Measurements from ENCODE around the gene TOM1L2. TPM values are rescaled to one million over a fixed set of nuclear protein-coding genes. Genes with fewer than 3 reads are reported as not detected.

Gene TOM1L2
- total RNA-seq, 4 donors from 2014 or later, result 55.7 to 97.1 (median 73.3) TPM

DNA sequence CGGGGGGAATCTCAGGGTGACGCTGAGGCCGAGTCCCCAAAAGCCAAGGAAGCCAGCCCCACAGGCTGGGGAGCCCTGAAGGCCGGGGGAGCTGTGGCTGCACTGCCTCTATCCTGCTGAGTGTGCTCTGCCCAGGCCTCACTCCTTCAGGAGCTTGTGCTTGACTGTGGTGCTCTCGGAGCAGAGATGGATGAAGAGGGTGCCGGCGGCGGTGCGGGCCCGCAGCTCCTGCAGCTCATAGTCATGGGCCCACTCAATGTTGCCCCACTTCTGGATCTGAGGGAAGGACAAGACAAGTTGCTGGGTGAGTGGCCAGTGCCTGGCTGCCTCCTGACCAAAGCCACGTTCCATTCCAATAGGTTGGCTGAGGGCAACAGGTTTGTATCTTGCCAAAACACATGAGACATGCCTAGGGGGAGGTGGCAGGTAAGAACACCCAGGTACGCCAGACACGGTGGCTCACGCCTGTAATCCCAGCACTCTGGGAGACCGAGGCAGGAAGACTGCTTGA is 46.3 kb upstream of the TOM1L2 start:
- Histone ChIP-seq H3K9me3 (no peaks in the 10 kb centered on the region), H3K4me1 (peaks cover 7 to 24% of the 10 kb centered on the region in 2 donors), H3K27ac (peak overlapping the region in 1 of 4 donors; percentile 83), H3K36me3 (peaks cover 0 to 2% of the 10 kb centered on the region in 2 donors), H3K27me3 (no peaks in the 10 kb centered on the region), H3K4me3 (no peak overlapping the region)
- intact Hi-C loops (cut with DNase I; ENCODE audit: low total_unique reads) (no loop called here), in situ Hi-C loops (cut with MboI; ENCODE audit: low sequenced_read_pairs in 4 of 4) (no loop called here)
- no peak for DNase-seq
- no peak for TF ChIP-seq POLR2A (IDR thresholded peaks at IDR 0.05)
- TF ChIP-seq, protein P1, sequence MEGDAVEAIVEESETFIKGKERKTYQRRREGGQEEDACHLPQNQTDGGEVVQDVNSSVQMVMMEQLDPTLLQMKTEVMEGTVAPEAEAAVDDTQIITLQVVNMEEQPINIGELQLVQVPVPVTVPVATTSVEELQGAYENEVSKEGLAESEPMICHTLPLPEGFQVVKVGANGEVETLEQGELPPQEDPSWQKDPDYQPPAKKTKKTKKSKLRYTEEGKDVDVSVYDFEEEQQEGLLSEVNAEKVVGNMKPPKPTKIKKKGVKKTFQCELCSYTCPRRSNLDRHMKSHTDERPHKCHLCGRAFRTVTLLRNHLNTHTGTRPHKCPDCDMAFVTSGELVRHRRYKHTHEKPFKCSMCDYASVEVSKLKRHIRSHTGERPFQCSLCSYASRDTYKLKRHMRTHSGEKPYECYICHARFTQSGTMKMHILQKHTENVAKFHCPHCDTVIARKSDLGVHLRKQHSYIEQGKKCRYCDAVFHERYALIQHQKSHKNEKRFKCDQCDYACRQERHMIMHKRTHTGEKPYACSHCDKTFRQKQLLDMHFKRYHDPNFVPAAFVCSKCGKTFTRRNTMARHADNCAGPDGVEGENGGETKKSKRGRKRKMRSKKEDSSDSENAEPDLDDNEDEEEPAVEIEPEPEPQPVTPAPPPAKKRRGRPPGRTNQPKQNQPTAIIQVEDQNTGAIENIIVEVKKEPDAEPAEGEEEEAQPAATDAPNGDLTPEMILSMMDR (IDR thresholded peaks at IDR 0.05 in 4 of 5, conservative IDR thresholded peaks at IDR 0.05 in 1 of 5), result no peak
- no peak for ATAC-seq

DNA sequence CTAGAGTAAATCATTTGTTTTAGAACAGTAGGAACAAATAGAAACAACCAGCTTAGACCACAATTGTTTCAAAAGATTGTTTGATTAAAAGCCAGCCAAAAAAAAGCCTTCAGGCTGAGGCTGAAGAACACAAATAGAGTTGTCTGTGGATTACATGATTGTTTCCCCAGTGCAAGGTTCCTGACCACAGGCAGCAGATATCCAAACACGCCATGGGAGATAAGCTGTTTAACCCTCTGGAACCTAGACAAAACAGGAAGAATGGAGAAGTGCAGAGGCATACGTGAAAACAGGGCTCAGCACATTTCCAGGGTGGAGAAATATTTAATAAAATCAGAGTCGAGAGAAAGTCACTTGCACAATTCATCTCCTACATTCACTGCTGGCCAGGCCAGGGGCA is 45.8 kb upstream of the TOM1L2 start:
- Histone ChIP-seq H3K4me3 (no peak overlapping the region), H3K9me3 (no peaks in the 10 kb centered on the region), H3K27me3 (no peaks in the 10 kb centered on the region), H3K4me1 (peaks cover 7 to 24% of the 10 kb centered on the region in 2 donors), H3K36me3 (peaks cover 0 to 2% of the 10 kb centered on the region in 2 donors), H3K27ac (peak overlapping the region in 2 of 4 donors; percentile 67 to 83)
- no peak for TF ChIP-seq POLR2A (IDR thresholded peaks at IDR 0.05)
- TF ChIP-seq, protein P1 (IDR thresholded peaks at IDR 0.05 in 4 of 5, conservative IDR thresholded peaks at IDR 0.05 in 1 of 5), result no peak
- DNase-seq, result no peak
- ATAC-seq, result no peak
- intact Hi-C loops (cut with DNase I; ENCODE audit: low total_unique reads) (no loop called here), in situ Hi-C loops (cut with MboI; ENCODE audit: low sequenced_read_pairs in 4 of 4) (no loop called here)

DNA sequence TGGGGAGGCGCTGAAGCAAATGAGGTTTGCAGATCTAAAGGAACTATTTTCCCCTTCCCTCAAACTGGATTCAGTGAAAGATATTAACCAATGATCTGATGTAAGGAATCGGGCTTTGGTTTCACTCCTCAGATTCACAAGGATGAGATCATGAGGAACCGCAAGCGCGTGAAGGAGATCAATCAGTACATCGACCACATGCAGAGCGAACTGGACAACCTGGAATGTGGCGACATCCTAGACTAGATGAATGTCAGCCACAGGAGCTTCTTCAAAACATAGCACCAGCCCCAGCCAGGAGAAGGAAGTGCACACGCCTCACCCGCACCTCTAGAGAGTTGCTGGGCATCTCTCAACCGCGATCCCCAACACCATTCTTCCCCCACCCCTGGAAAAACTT is 44.2 kb upstream of the TOM1L2 start:
- H3K36me3 ChIP-seq, result peaks cover 0 to 7% of the 10 kb centered on the region in 2 donors
- no peaks in the 10 kb centered on the region for H3K27me3 ChIP-seq
- H3K9me3 ChIP-seq, result no peaks in the 10 kb centered on the region
- no peak overlapping the region for H3K27ac ChIP-seq
- TF ChIP-seq, protein P1 (IDR thresholded peaks at IDR 0.05 in 4 of 5, conservative IDR thresholded peaks at IDR 0.05 in 1 of 5), result no peak
- TF ChIP-seq POLR2A (IDR thresholded peaks at IDR 0.05), result no peak
- intact Hi-C loops (cut with DNase I; ENCODE audit: low total_unique reads), result no loop called here
- ATAC-seq, result no peak
- no peak overlapping the region for H3K4me3 ChIP-seq
- in situ Hi-C loops (cut with MboI; ENCODE audit: low sequenced_read_pairs in 4 of 4), result no loop called here
- DNase-seq, result no peak
- H3K4me1 ChIP-seq, result peaks cover 7 to 18% of the 10 kb centered on the region in 2 donors

DNA sequence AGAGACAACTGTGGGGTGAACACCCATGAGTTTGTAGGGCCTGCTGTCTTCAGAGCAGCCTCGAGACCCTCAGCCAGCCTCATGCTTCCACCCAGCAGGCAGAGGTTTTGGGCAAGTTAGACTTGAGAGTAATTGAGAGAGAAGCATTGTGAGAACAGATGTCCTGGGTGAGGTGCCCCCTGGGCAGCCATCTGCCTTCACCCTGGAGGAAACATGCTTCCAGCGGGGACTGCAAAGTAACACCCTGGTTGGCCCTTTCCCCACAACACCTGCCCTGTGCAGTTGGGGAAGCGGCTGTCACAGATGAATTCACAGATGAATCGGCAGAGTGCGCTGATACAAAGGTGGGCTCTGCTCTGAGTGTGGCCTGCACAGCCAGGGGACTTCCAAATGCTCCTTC is 43.4 kb upstream of the TOM1L2 start:
- Histone ChIP-seq H3K27me3 (no peaks in the 10 kb centered on the region), H3K4me1 (peaks cover 7 to 12% of the 10 kb centered on the region in 2 donors), H3K4me3 (no peak overlapping the region), H3K36me3 (peaks cover 0 to 6% of the 10 kb centered on the region in 2 donors), H3K27ac (no peak overlapping the region), H3K9me3 (no peaks in the 10 kb centered on the region)
- DNase-seq (no peak), ATAC-seq (no peak)
- intact Hi-C loops (cut with DNase I; ENCODE audit: low total_unique reads), result no loop called here
- TF ChIP-seq, protein P1 (IDR thresholded peaks at IDR 0.05 in 4 of 5, conservative IDR thresholded peaks at IDR 0.05 in 1 of 5), result no peak
- TF ChIP-seq POLR2A (IDR thresholded peaks at IDR 0.05), result no peak
- in situ Hi-C loops (cut with MboI; ENCODE audit: low sequenced_read_pairs in 4 of 4), result no loop called here

DNA sequence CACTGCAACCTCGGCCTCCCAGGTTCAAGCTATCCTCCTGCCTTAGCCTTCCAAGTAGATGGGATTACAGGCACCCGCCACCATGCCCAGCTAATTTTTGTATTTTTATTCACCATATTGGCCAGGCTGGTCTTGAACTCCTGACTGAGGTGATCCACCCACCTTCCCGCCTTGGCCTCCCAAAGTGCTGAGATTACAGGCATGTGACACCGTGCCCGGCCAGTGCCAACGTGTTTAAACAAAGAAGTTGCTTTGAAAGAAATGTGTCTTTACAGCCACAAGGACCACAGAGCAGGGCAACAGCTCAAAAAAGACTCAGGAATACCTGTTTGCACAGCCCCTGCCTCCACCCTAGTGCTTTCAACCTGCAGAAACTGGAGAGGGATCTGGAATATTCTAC is 41.8 kb upstream of the TOM1L2 start:
- TF ChIP-seq POLR2A (IDR thresholded peaks at IDR 0.05), result no peak
- TF ChIP-seq, protein P1 (IDR thresholded peaks at IDR 0.05 in 4 of 5, conservative IDR thresholded peaks at IDR 0.05 in 1 of 5), result no peak
- no peak overlapping the region for H3K4me3 ChIP-seq
- intact Hi-C loops (cut with DNase I; ENCODE audit: low total_unique reads), result no loop called here
- no peaks in the 10 kb centered on the region for H3K9me3 ChIP-seq
- no peaks in the 10 kb centered on the region for H3K27me3 ChIP-seq
- H3K27ac ChIP-seq, result no peak overlapping the region
- in situ Hi-C loops (cut with MboI; ENCODE audit: low sequenced_read_pairs in 4 of 4), result no loop called here
- H3K4me1 ChIP-seq, result peaks cover 7 to 12% of the 10 kb centered on the region in 2 donors
- no peak for DNase-seq
- H3K36me3 ChIP-seq, result peaks cover 0 to 6% of the 10 kb centered on the region in 2 donors
- ATAC-seq, result no peak
